ENCODE results near the gene CCDC146. TPM values are rescaled to one million over a fixed set of nuclear protein-coding genes. Genes with fewer than 3 reads are reported as not detected.

The CCDC146 gene
- total RNA-seq, 1 experiment from 2014 or later = 2.2 TPM

DNA sequence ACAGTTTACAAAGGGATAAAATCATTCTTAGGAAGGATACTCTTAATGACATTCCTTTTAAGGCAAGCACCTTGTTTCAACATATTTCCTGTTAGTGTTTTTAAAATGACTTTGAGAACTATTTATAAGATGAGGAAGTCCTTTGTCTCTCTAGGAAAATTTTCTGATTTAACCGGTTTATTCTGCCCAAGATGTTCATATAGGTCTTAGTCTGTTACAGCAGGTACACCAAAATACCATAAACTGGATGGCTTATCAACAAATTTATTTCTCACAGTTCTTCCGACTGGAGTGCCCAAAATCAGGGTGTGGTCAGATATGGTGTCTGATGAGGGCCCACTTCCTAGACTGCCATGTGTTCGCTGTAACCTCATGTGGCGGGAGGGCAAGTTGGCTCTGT lies 215.8 kb downstream of the CCDC146 start:
- H3K4me3 ChIP-seq (ENCODE audit: low read depth, low read length, poor library complexity, severe bottlenecking) = no peak overlapping the region
- no TSS peak for BruUV-seq (replicated peaks)
- no peak overlapping the region for H3K27ac ChIP-seq (ENCODE audit: low read depth, low read length, poor library complexity, severe bottlenecking)
- CTCF ChIA-PET = no interaction called here
- no peaks in the 10 kb centered on the region for H3K36me3 ChIP-seq (ENCODE audit: insufficient read depth, low read length, poor library complexity, severe bottlenecking)
- TF ChIP-seq, protein P1, sequence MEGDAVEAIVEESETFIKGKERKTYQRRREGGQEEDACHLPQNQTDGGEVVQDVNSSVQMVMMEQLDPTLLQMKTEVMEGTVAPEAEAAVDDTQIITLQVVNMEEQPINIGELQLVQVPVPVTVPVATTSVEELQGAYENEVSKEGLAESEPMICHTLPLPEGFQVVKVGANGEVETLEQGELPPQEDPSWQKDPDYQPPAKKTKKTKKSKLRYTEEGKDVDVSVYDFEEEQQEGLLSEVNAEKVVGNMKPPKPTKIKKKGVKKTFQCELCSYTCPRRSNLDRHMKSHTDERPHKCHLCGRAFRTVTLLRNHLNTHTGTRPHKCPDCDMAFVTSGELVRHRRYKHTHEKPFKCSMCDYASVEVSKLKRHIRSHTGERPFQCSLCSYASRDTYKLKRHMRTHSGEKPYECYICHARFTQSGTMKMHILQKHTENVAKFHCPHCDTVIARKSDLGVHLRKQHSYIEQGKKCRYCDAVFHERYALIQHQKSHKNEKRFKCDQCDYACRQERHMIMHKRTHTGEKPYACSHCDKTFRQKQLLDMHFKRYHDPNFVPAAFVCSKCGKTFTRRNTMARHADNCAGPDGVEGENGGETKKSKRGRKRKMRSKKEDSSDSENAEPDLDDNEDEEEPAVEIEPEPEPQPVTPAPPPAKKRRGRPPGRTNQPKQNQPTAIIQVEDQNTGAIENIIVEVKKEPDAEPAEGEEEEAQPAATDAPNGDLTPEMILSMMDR (conservative IDR thresholded peaks at IDR 0.05; ENCODE audit: low read depth, low read length) = no peak
- no peak for TF ChIP-seq EZH2 (IDR thresholded peaks at IDR 0.05; ENCODE audit: borderline replicate concordance, low read depth, low read length, poor library complexity, severe bottlenecking)
- H3K4me1 ChIP-seq (ENCODE audit: insufficient read depth, low read length, poor library complexity, severe bottlenecking) = no peaks in the 10 kb centered on the region
- no peaks in the 10 kb centered on the region for H3K27me3 ChIP-seq (replicated peaks; ENCODE audit: insufficient read depth, low read depth, low read length, poor library complexity)
- intact Hi-C loops (cut with micrococcal nuclease; ENCODE audit: unreplicated experiment) = no loop called here
- no peak for DNase-seq (ENCODE audit: low spot score)
- POLR2A ChIA-PET (ENCODE audit: low non-redundant PET) = no interaction called here
- H3K9me3 ChIP-seq (ENCODE audit: low read depth, low read length, poor library complexity, severe bottlenecking) = no peaks in the 10 kb centered on the region

DNA sequence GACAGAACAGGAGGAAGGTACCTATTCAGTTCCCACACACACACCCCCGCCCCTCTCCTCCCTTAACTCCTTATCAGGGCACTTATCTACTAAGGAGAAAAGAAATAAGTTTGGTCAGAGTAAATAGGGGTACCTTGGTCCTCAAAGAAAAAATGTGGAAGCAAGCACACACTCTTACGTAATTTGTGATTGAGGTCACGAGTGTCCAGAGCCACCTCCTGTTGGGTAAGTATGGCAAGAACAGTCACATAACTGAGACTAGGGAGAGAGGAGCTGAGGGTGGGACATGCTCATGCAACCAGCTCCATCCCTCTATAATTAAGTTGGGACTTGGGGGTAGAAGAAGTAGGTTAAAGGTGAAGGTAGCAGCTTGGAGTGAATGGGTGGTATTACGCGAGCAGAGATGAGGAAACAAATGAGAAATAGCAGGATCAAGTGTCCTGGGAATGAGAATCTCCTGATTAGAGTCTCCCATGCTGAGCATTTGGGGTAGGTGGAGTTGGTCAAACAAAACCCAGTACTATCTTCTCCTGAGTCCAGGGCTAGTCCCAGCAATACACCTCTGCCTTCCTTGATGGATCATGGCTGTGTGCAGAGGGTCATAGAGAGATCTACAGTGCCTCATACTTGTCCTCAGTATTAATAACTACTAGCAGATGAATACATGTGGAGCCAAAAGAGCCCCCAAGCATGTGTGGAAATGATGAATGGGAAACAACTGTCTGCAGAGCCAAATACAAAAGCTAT lies 216.6 kb downstream of the CCDC146 start:
- no peaks in the 10 kb centered on the region for H3K9me3 ChIP-seq (ENCODE audit: low read depth, low read length, poor library complexity, severe bottlenecking)
- BruUV-seq (replicated peaks) = no TSS peak
- no peak overlapping the region for H3K27ac ChIP-seq (ENCODE audit: low read depth, low read length, poor library complexity, severe bottlenecking)
- intact Hi-C loops (cut with micrococcal nuclease; ENCODE audit: unreplicated experiment) = no loop called here
- CTCF ChIA-PET = no interaction called here
- no peak overlapping the region for H3K4me3 ChIP-seq (ENCODE audit: low read depth, low read length, poor library complexity, severe bottlenecking)
- no peaks in the 10 kb centered on the region for H3K4me1 ChIP-seq (ENCODE audit: insufficient read depth, low read length, poor library complexity, severe bottlenecking)
- H3K27me3 ChIP-seq (replicated peaks; ENCODE audit: insufficient read depth, low read depth, low read length, poor library complexity) = no peaks in the 10 kb centered on the region
- POLR2A ChIA-PET (ENCODE audit: low non-redundant PET) = interaction anchor here (0.7 kb wide), 1 partner anchor 702 kb away, joined by 3 read pairs; no protein-coding TSS in a partner anchor
- DNase-seq (ENCODE audit: low spot score) = no peak
- TF ChIP-seq, protein P1 (conservative IDR thresholded peaks at IDR 0.05; ENCODE audit: low read depth, low read length) = no peak
- TF ChIP-seq EZH2 (IDR thresholded peaks at IDR 0.05; ENCODE audit: borderline replicate concordance, low read depth, low read length, poor library complexity, severe bottlenecking) = no peak
- no peaks in the 10 kb centered on the region for H3K36me3 ChIP-seq (ENCODE audit: insufficient read depth, low read length, poor library complexity, severe bottlenecking)

DNA sequence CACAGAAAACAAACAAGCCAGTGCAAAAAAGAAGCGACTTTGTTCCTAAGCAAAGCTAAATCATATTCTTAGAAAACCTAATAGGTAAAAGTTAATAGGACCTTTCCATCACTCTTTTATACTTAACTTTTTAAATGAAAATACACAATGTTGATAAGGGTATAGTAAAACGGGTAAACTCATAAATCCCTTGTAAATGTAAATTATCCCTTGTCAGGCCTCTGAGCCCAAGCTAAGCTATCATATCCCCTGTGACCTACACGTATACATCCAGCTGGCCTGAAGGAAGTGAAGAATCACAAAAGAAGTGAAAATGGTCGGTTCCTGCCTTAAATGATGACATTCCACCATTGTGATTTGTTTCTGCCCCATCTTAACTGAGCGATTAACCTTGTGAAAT lies 217.3 kb downstream of the CCDC146 start:
- Histone ChIP-seq H3K27me3 (replicated peaks; ENCODE audit: insufficient read depth, low read depth, low read length, poor library complexity) (no peaks in the 10 kb centered on the region), H3K9me3 (ENCODE audit: low read depth, low read length, poor library complexity, severe bottlenecking) (no peaks in the 10 kb centered on the region), H3K4me1 (ENCODE audit: insufficient read depth, low read length, poor library complexity, severe bottlenecking) (no peaks in the 10 kb centered on the region), H3K4me3 (ENCODE audit: low read depth, low read length, poor library complexity, severe bottlenecking) (no peak overlapping the region), H3K27ac (ENCODE audit: low read depth, low read length, poor library complexity, severe bottlenecking) (no peak overlapping the region), H3K36me3 (ENCODE audit: insufficient read depth, low read length, poor library complexity, severe bottlenecking) (no peaks in the 10 kb centered on the region)
- ChIA-PET POLR2A (ENCODE audit: low non-redundant PET) (interaction anchor here (0.5 kb wide), 1 partner anchor 71 kb away, joined by 4 read pairs; no protein-coding TSS in a partner anchor), CTCF (no interaction called here)
- intact Hi-C loops (cut with micrococcal nuclease; ENCODE audit: unreplicated experiment) = no loop called here
- TF ChIP-seq, protein P1 (conservative IDR thresholded peaks at IDR 0.05; ENCODE audit: low read depth, low read length) = no peak
- TF ChIP-seq EZH2 (IDR thresholded peaks at IDR 0.05; ENCODE audit: borderline replicate concordance, low read depth, low read length, poor library complexity, severe bottlenecking) = no peak
- no TSS peak for BruUV-seq (replicated peaks)
- DNase-seq (ENCODE audit: low spot score) = no peak

Other genes with a start within 250 kb of the CCDC146 start
- gene SPDYE17, start 90.3 kb upstream of the CCDC146 start, total RNA-seq (2021) = not detected in 2 replicates
- gene SPDYE18, start 60.1 kb upstream of the CCDC146 start, total RNA-seq (2021) = not detected in 2 replicates
- not detected in 2 replicates for gene FGL2, start 77.2 kb downstream of the CCDC146 start, total RNA-seq (2021)

Data from A673 (cell line).